ENCODE results near the gene SLC9A3.

The SLC9A3 gene

DNA sequence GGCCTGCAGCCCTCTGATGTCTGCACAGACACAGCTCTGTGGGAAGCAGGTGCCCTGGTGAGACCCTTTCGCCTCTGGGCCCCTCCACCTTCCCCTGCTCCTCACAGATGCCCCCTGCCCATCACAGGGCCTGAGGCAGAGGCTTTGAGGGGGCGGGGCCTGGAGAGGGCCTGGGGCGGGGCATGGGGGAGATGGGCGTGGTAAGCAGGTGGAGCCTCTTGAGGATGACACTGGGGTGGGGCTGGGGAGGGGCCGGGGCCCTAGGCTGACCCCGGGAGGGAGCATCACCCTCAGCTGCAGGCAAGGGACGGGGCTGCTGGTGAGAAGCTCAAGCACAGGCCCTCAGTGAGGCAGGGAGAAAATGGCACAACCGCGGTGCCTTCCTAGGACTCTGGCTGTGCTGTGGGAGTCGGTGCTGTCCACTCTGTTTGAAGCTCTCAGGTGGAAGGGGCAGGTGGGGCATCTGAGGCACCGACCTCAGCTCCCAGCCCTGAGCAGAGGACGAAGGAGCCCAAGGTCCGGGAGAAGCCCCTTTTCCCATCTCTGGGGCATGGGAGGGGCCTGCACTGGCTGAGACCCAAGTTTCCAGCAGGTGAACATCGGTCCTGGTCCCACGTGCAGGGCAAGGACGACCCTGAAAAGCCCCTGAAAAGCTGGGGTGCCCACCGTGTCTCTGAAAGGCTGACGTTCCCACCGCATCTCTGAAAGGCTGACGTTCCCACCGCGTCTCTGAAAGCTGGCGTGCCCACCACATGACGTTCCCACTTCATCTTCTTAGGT lies 17.5 kb upstream of the SLC9A3 start:
- Mint-ChIP-seq H3K4me3 (no peak overlapping the region), H3K27ac (no peak overlapping the region), H3K36me3 (ENCODE audit: low read depth) (no peaks in the 10 kb centered on the region), H3K27me3 (ENCODE audit: low read depth, poor library complexity) (peaks cover 38% of the 10 kb centered on the region), H3K9me3 (no peaks in the 10 kb centered on the region), H3K4me1 (peaks cover 11% of the 10 kb centered on the region)
- TF ChIP-seq, protein P1, sequence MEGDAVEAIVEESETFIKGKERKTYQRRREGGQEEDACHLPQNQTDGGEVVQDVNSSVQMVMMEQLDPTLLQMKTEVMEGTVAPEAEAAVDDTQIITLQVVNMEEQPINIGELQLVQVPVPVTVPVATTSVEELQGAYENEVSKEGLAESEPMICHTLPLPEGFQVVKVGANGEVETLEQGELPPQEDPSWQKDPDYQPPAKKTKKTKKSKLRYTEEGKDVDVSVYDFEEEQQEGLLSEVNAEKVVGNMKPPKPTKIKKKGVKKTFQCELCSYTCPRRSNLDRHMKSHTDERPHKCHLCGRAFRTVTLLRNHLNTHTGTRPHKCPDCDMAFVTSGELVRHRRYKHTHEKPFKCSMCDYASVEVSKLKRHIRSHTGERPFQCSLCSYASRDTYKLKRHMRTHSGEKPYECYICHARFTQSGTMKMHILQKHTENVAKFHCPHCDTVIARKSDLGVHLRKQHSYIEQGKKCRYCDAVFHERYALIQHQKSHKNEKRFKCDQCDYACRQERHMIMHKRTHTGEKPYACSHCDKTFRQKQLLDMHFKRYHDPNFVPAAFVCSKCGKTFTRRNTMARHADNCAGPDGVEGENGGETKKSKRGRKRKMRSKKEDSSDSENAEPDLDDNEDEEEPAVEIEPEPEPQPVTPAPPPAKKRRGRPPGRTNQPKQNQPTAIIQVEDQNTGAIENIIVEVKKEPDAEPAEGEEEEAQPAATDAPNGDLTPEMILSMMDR (IDR thresholded peaks at IDR 0.05), result no peak
- DNase-seq, result peak; percentile 2

DNA sequence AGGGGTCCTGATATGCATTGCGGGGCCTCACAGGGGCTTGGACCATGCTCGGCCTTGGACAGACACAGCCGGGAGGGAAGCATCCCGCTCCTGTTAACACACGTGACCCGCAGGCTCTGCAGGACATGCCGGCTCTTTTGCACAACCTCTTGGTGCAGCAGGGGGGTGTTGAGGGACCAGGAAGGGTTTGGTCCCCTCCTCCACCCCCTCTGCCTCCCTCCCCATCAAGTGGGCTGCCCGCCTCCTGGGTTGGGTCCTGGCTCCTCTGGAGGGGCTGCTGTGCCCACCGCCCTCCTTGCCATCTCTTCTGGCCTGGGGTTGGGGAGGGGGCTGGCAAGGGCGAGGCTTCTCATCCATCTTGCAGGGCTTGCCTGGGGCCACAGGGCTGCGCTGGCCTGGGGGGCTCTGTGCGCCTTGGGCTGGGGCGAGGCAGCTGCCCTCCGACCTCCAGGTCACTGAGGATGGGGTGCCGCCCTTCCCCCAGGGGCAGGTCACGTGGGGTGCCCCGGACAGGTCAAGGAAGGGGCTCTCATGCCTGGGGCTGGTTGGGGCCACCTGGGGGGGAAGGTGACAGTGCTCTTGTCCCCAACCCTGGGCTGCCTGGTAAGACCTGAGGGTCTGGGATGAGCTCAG lies 16.8 kb upstream of the SLC9A3 start:
- Mint-ChIP-seq H3K4me1 (peaks cover 18% of the 10 kb centered on the region), H3K4me3 (no peak overlapping the region), H3K27ac (no peak overlapping the region), H3K36me3 (ENCODE audit: low read depth) (no peaks in the 10 kb centered on the region), H3K27me3 (ENCODE audit: low read depth, poor library complexity) (peaks cover 38% of the 10 kb centered on the region), H3K9me3 (no peaks in the 10 kb centered on the region)
- DNase-seq, result no peak
- TF ChIP-seq, protein P1 (IDR thresholded peaks at IDR 0.05), result no peak

DNA sequence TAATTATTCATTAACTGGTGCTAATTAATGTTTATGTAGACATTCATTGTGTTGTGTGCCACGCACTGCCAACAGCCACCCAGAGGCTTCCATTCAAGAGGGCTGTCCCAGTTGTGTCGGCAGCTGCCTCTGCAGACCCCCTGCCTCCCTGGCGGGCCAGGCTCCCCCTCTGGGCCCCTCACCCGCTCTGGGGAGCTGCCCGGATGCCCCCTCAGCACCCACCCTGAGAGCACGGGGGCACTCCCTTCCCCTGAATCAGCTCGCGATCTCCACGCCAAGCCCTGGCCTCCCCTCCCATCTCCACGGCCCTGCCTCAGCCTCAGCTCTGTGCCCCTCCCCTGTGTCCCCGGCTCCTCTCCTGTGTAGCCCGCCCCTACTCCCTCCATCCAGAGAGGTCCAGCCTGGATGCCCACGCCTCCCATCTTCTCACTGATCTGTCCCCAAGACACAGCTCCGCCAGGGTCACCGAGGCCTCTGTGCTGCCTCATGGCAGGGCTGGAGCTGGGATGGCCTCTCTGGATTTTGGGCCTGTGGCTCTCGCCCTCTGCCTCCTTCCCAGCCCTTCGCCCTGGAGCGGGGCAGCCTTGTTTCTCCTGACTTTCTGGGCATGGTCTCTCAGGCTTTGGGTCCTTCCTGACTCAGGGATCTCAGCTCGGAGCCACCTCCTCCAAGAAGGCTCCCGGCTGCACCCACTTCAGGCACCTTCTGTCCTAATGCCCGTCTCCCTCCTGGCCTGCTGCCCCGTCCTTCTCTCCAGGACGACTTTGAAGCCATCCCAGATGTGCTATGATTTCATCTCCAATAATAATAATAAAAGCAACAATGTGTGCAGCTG lies 16.0 kb upstream of the SLC9A3 start:
- Mint-ChIP-seq H3K9me3 (no peaks in the 10 kb centered on the region), H3K27ac (no peak overlapping the region), H3K27me3 (ENCODE audit: low read depth, poor library complexity) (peaks cover 34% of the 10 kb centered on the region), H3K36me3 (ENCODE audit: low read depth) (no peaks in the 10 kb centered on the region), H3K4me1 (peaks cover 20% of the 10 kb centered on the region), H3K4me3 (no peak overlapping the region)
- TF ChIP-seq, protein P1 (IDR thresholded peaks at IDR 0.05), result no peak
- no peak for DNase-seq

GRCh38 chr5:539469-540070 lies 15.3 kb upstream of the SLC9A3 start:
- H3K4me3 Mint-ChIP-seq, result no peak overlapping the region
- peaks cover 34% of the 10 kb centered on the region for H3K27me3 Mint-ChIP-seq (ENCODE audit: low read depth, poor library complexity)
- H3K9me3 Mint-ChIP-seq, result no peaks in the 10 kb centered on the region
- TF ChIP-seq, protein P1 (IDR thresholded peaks at IDR 0.05), result no peak
- DNase-seq, result no peak
- H3K36me3 Mint-ChIP-seq (ENCODE audit: low read depth), result no peaks in the 10 kb centered on the region
- peaks cover 23% of the 10 kb centered on the region for H3K4me1 Mint-ChIP-seq
- H3K27ac Mint-ChIP-seq, result no peak overlapping the region

- no peak for DNase-seq
- Mint-ChIP-seq H3K36me3 (ENCODE audit: low read depth) (no peaks in the 10 kb centered on the region), H3K9me3 (no peaks in the 10 kb centered on the region), H3K4me3 (no peak overlapping the region), H3K4me1 (peaks cover 28% of the 10 kb centered on the region), H3K27me3 (ENCODE audit: low read depth, poor library complexity) (peaks cover 34% of the 10 kb centered on the region), H3K27ac (no peak overlapping the region)
- TF ChIP-seq, protein P1 (IDR thresholded peaks at IDR 0.05), result no peak
Observed at GRCh38 chr5:538801-539468, 14.7 kb upstream of the SLC9A3 start.

All from nephron progenitor cell (in vitro differentiated cells).